DND-41 (cell line): Measurements from ENCODE around the gene ZFP91.

Experiments used
- EZH2 ChIP-seq: IDR thresholded peaks from 3 replicates; pipeline ENCODE4 v1.6.1; 2012; ENCODE audit warnings: borderline replicate concordance, low read depth, mild to moderate bottlenecking, moderate library complexity, low read length, inconsistent platforms; ENCODE audit not compliant: severe bottlenecking
- TF ChIP-seq, protein P1 (sequence below): IDR thresholded peaks from 2 replicates; pipeline ENCODE4 v1.5.1; 2012; ENCODE audit warnings: borderline replicate concordance, low read length, moderate library complexity, mild to moderate bottlenecking; ENCODE audit not compliant: poor library complexity, severe bottlenecking; ENCODE audit errors: extremely low read depth

DNA sequence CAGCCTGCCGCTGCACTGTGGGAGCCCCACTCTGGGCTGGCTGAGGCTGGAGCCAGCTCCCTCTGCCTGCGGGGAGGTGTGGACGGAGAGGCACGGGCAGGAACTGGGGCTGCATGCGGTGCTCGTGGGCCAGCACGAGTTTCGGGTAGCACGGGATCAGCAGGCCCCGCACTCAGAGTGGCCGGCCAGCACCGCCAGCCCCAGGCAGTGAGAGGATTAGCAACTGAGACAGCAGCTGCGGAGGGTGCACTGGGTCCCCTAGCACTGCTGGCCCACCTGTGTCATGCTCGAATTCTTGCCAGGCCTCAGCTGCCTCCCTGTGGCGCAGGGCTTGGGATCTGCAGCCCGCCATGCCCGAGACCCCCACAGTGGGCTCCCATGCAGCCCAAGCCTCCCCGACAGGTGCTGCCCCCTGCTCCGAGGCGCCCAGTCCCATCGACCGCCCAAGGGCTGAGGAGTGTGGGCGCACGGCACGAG lies 47.0 kb upstream of the ZFP91 start:
- TF ChIP-seq, protein P1, sequence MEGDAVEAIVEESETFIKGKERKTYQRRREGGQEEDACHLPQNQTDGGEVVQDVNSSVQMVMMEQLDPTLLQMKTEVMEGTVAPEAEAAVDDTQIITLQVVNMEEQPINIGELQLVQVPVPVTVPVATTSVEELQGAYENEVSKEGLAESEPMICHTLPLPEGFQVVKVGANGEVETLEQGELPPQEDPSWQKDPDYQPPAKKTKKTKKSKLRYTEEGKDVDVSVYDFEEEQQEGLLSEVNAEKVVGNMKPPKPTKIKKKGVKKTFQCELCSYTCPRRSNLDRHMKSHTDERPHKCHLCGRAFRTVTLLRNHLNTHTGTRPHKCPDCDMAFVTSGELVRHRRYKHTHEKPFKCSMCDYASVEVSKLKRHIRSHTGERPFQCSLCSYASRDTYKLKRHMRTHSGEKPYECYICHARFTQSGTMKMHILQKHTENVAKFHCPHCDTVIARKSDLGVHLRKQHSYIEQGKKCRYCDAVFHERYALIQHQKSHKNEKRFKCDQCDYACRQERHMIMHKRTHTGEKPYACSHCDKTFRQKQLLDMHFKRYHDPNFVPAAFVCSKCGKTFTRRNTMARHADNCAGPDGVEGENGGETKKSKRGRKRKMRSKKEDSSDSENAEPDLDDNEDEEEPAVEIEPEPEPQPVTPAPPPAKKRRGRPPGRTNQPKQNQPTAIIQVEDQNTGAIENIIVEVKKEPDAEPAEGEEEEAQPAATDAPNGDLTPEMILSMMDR: no peak
- no peak for TF ChIP-seq EZH2
